ENCODE results near the gene LRP8.

LRP8 gene

DNA sequence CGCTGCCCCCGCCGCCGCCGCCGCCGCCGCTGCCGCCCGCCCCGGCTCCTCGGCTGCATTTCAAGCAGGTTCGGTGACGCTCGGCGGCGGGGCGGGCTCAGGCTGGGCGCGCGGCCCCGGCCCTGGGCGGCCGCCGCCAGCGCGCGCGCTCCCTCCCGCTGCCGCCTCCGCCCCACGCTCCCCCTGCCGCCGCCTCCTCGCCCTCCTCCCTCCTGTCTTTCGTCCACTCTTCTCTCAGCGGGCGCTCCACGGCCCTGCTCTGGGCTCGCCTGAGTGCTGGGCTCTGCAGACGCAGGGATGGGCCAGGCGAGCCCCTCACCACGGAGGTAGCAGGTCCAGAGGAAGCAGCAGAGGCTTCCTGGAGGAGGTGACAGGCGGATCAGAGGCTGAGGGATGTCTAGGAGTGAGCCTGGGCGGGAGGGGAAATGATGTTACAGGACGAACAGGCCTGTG, at the start of gene LRP8:
Gene LRP8 (minus strand): TSS at position 62 of the 453 bp plus-strand sequence. CDS start 158 bp downstream, outside the sequence.
- Mint-ChIP-seq H3K4me1 (peaks cover 13% of the 10 kb centered on the region), H3K36me3 (peaks cover 9% of the 10 kb centered on the region), H3K9me3 (no peaks in the 10 kb centered on the region), H3K27ac (peak within 1 kb of the TSS; percentile 98), H3K27me3 (no peaks in the 10 kb centered on the region), H3K4me3 (peak within 1 kb of the TSS; percentile 97)

DNA sequence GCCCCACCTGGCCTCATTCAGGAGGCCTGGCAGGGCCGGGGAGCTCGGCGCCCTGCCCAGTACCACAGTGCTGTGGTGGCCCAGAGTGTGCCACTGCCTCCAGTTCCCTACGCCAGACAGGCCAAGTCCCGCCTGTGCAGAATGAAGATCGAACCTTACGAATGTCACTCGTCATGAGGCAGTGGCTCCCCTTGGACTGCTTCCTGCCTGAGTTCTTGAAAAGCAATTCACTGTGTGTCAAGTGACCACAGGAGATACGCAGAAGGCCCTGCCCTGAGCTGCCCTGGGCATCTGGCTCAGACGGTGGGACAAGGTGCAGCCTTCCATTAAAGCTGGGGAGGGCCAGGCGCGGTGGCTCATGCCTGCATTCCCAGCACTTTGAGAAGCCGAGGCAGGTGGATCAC, 49.6 kb upstream of the LRP8 start:
- Mint-ChIP-seq H3K4me3 (no peak overlapping the region), H3K9me3 (no peaks in the 10 kb centered on the region), H3K36me3 (no peaks in the 10 kb centered on the region), H3K27ac (no peak overlapping the region), H3K4me1 (no peaks in the 10 kb centered on the region), H3K27me3 (no peaks in the 10 kb centered on the region)

- H3K36me3 Mint-ChIP-seq: no peaks in the 10 kb centered on the region
- no peaks in the 10 kb centered on the region for H3K4me1 Mint-ChIP-seq
- no peak overlapping the region for H3K27ac Mint-ChIP-seq
Observed at GRCh38 chr1:53376742-53377437, 49.0 kb upstream of the LRP8 start.

DNA sequence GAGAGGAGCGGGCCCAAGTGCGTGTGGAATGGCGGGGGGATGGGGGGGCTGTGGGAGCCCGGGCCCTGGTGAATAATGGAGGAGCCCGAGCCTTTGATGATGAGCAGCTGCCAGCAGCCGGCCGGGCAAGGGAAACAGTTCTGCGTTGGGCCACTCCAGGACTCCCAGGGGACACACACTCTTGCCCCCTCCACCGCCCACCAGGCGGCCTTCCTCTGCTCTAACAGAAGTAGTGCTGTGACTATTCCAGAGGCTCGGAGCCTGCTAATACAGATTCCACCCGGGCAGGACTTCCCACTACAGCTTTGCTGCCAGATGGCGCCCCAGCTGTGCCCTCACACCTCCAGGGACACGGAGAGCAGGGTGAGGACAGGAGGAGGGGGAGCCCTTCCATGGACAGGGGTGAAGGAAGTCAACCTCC, 48.2 kb upstream of the LRP8 start:
- Mint-ChIP-seq H3K4me3 (no peak overlapping the region), H3K36me3 (no peaks in the 10 kb centered on the region), H3K27me3 (no peaks in the 10 kb centered on the region), H3K27ac (no peak overlapping the region), H3K4me1 (no peaks in the 10 kb centered on the region), H3K9me3 (no peaks in the 10 kb centered on the region)

More at GRCh38 chr1:53376742-53377437, 49.0 kb upstream of the LRP8 start:
- H3K4me3 Mint-ChIP-seq: no peak overlapping the region
- H3K9me3 Mint-ChIP-seq: no peaks in the 10 kb centered on the region
- no peaks in the 10 kb centered on the region for H3K27me3 Mint-ChIP-seq

- Mint-ChIP-seq H3K9me3 (no peaks in the 10 kb centered on the region), H3K4me1 (no peaks in the 10 kb centered on the region), H3K27me3 (no peaks in the 10 kb centered on the region), H3K36me3 (no peaks in the 10 kb centered on the region), H3K27ac (no peak overlapping the region), H3K4me3 (no peak overlapping the region)
Observed at GRCh38 chr1:53375440-53375839, 47.6 kb upstream of the LRP8 start.

- Mint-ChIP-seq H3K4me1 (peaks cover 4% of the 10 kb centered on the region), H3K27me3 (no peaks in the 10 kb centered on the region), H3K36me3 (no peaks in the 10 kb centered on the region), H3K4me3 (no peak overlapping the region), H3K9me3 (no peaks in the 10 kb centered on the region), H3K27ac (no peak overlapping the region)
Observed at GRCh38 chr1:53373246-53373645, 45.4 kb upstream of the LRP8 start.

DNA sequence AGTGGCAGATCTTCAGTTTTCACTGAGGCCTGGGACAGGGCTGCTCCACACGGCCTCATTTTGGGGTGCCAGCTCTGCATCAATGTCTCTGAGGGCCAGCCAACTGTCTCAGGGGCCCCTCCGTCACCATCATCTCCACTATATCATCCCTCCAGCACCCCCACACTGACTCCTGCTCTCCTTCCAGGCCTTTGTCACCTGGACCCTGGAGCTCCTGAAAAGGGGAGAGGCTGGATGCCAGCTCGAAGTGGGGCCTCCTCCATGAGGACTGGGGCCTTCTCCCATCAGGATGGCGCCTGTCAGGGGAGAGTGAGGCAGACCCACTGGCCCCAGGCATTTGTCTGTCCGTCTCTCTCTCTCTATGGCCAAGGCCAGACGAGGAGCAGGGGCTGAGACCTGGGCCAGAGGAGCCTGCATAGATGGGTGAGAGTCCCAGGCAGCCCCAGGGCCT, 44.7 kb upstream of the LRP8 start:
- Mint-ChIP-seq H3K36me3 (no peaks in the 10 kb centered on the region), H3K4me1 (peaks cover 11% of the 10 kb centered on the region), H3K27me3 (no peaks in the 10 kb centered on the region), H3K27ac (no peak overlapping the region), H3K9me3 (no peaks in the 10 kb centered on the region), H3K4me3 (no peak overlapping the region)

GRCh38 chr1:53371851-53372250, 44.0 kb upstream of the LRP8 start:
- no peaks in the 10 kb centered on the region for H3K36me3 Mint-ChIP-seq
- H3K27me3 Mint-ChIP-seq: no peaks in the 10 kb centered on the region
- no peak overlapping the region for H3K4me3 Mint-ChIP-seq
- H3K27ac Mint-ChIP-seq: no peak overlapping the region
- peaks cover 12% of the 10 kb centered on the region for H3K4me1 Mint-ChIP-seq
- H3K9me3 Mint-ChIP-seq: no peaks in the 10 kb centered on the region

- Mint-ChIP-seq H3K27me3 (no peaks in the 10 kb centered on the region), H3K27ac (no peak overlapping the region), H3K4me3 (no peak overlapping the region), H3K9me3 (no peaks in the 10 kb centered on the region), H3K36me3 (no peaks in the 10 kb centered on the region), H3K4me1 (peaks cover 12% of the 10 kb centered on the region)
Observed at GRCh38 chr1:53371121-53371666, 43.3 kb upstream of the LRP8 start.

GRCh38 chr1:53370369-53370961, 42.6 kb upstream of the LRP8 start:
- H3K27ac Mint-ChIP-seq: no peak overlapping the region
- H3K4me1 Mint-ChIP-seq: peaks cover 16% of the 10 kb centered on the region
- no peak overlapping the region for H3K4me3 Mint-ChIP-seq
- no peaks in the 10 kb centered on the region for H3K9me3 Mint-ChIP-seq
- no peaks in the 10 kb centered on the region for H3K36me3 Mint-ChIP-seq
- H3K27me3 Mint-ChIP-seq: no peaks in the 10 kb centered on the region

DNA sequence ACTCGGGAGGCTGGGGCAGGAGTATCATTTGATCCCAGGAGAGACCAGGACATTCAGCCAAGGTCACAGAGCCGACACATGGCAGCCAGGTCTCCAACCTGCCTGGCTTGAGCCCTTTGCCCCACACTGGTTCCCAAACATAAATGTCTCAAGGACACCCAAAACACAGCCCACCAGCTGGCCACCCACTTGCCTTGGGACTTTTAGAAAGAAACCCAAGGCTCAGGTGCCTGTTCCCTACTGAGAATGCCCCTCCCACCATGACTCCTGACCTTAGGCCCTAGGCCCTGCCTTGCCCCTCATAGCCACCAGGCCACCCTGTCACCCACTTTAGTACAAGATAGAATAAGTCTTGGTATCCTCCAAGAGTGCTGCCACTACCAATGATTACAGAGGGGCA, 41.9 kb upstream of the LRP8 start:
- no peak overlapping the region for H3K27ac Mint-ChIP-seq
- H3K4me1 Mint-ChIP-seq: peaks cover 21% of the 10 kb centered on the region
- no peaks in the 10 kb centered on the region for H3K36me3 Mint-ChIP-seq
- H3K4me3 Mint-ChIP-seq: no peak overlapping the region
- H3K9me3 Mint-ChIP-seq: no peaks in the 10 kb centered on the region
- no peaks in the 10 kb centered on the region for H3K27me3 Mint-ChIP-seq

DNA sequence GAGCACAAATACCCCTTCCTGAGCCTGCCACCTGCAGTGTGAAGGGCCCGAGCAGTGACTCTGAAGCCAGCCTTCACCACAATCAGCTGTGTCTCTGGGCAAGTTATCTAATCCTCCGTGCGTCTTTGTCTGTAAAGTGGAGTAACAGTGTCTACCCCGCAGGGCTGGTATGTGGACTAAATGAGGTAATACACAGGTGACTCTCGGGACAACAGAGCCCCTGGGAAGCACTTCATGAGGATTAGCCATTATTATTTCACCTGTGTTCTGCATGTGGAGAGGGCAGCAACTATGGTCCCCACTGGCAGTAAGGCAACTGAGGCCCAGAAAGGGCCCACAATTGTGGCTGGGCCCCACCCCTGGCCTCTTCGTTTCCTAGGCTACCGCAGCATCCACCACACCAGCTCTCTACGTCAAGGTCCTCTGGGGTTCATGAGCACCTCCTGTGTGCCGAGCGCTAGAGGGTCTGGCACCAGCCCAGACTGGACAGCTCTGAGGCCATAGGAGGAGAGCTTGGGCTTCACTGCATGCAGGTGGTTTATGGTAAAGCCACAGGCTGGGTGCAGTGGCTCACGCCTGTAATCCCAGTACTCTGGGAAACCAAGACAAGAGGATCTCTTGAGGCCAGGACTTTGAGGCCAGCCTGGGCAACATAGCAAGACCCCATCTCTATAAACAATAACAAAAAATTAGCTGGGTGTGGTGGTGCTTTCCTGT, 41.3 kb upstream of the LRP8 start:
- no peak overlapping the region for H3K4me3 Mint-ChIP-seq
- no peak overlapping the region for H3K27ac Mint-ChIP-seq
- H3K9me3 Mint-ChIP-seq: no peaks in the 10 kb centered on the region
- H3K27me3 Mint-ChIP-seq: no peaks in the 10 kb centered on the region
- no peaks in the 10 kb centered on the region for H3K36me3 Mint-ChIP-seq
- peaks cover 21% of the 10 kb centered on the region for H3K4me1 Mint-ChIP-seq

- peaks cover 21% of the 10 kb centered on the region for H3K4me1 Mint-ChIP-seq
- H3K27ac Mint-ChIP-seq: peak overlapping the region; percentile 85
- H3K9me3 Mint-ChIP-seq: no peaks in the 10 kb centered on the region
- peak overlapping the region; percentile 87 for H3K4me3 Mint-ChIP-seq
- H3K36me3 Mint-ChIP-seq: no peaks in the 10 kb centered on the region
- H3K27me3 Mint-ChIP-seq: no peaks in the 10 kb centered on the region
Observed at GRCh38 chr1:53368314-53369033, 40.6 kb upstream of the LRP8 start.

- Mint-ChIP-seq H3K36me3 (no peaks in the 10 kb centered on the region), H3K4me1 (peaks cover 21% of the 10 kb centered on the region), H3K27ac (peak overlapping the region; percentile 85), H3K9me3 (no peaks in the 10 kb centered on the region), H3K4me3 (peak overlapping the region; percentile 87), H3K27me3 (no peaks in the 10 kb centered on the region)
Observed at GRCh38 chr1:53367503-53368313, 39.8 kb upstream of the LRP8 start.

Data from activated naive CD4-positive, alpha-beta T cell treated with anti-CD3 and anti-CD28 coated beads, Interleukin-2, amount 50 U/mL, for 24 hours (primary cell).